Muscle of back (tissue), 11 donors: ENCODE measurements around the gene ZNF335. TPM values are rescaled to one million over a fixed set of nuclear protein-coding genes. Genes with fewer than 3 reads are reported as not detected.
A peak's percentile ranks its signal among the peaks of the same experiment; 100 is the strongest.
"Not testable (repeated sequence)": the region's sequence is repeated elsewhere in the genome, so short reads cannot be mapped to it uniquely, and the experiment has no call there.

Experiments used
- DNase-seq, 3 donors: peaks; one replicate each; pipeline versions ENCODE4 v3.0.0 to v3.0.0-alpha.2; 2013
- polyA plus RNA-seq, 10 donors: library from polyadenylated mRNA; unstranded; fragments of 120-200 nt; gene quantifications; one replicate each; pipeline ENCODE4 v1.2.1, GENCODE V29; 2013; ENCODE audit not compliant: insufficient read length in 10 of 10

ZNF335 gene
- polyA plus RNA-seq, 10 donors = 7.9 to 12.0 (median 9.4) TPM

DNA sequence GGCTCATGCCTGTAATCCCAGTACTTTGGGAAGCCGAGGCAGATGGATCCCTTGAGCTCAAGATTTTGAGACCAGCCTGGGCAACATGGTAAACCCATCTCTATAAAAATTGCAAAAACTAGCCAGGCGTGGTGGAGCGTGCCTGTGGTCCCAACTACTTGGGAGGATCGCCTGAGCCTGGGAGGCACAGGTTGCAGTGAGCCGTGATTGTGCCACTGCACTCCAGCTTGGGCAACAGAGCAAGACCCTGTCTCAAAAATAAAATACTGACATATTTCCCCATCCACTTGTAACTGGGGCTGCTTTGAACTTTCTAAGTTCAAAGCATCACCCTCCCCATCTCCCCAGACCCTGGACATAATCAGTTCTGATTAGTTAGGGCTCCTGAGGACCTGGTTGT is 29.5 kb upstream of the ZNF335 start:
- DNase-seq = no peak

DNA sequence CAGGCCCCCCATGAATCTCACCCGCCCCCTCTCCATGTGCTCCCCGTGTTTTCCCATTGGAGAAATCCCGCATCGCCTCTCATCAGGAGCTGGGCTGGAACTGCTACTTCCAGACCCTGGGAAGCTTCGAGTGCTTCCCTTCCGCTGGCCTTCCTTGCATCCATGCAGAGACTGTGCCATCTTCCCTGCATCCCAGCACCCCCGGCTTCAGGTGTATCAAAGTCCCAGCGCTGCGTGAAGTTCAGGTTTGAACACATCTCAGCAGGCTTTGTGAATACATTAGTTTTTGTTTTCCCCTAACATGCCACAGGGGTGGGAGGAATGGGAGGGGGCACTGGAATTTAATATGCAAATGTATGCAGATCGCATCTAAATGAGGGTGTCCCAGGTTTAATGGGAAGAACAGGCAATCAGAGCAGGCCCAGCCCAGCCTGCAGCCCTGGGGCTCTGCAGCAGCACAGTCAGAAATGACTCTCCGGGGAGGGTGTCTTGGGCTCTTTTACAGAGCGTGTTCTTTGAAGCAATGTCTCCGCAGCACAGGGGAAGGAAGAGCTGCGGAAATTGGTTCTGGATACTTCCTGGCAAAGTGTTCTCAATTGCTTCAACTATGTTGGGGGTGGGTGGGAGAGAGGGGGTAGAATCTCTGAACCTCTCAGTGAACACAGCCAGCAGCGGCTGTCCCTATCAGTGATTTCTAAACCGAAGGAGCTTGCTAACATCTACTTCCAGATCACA is 28.4 kb upstream of the ZNF335 start:
- no peak for DNase-seq

DNA sequence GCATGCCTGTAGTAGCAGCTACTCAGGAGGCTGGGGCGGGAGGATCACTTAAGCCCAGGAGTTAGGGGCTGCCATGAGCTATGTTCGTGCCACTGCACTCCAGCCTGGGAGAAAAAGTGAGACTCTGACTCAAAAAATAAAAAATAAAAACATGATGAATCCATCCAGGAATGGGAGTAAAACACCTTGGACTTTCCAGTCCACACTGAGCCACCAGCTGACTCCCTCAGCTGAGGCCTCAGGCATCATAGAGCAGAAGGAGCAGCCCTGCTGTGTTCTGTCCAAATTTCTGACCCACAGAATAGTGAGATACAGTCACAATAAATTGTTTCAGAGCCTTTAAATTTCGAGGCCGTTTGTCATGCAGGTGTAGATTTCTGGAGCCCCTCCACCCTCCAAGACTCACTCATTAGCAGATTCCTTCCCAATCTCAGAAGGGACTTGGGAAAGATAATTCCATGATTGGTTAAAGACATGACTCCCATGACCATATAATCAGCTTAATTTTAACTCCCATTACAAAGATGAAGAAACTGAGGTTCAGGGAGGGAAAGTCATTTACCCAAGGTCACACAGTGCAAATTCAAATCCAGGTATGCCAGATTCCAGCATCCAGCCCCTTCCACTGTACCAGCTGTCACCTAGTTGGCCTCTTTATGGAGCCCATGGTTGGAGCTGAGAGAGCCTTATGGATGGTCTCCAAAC is 27.7 kb upstream of the ZNF335 start:
- DNase-seq = no peak

DNA sequence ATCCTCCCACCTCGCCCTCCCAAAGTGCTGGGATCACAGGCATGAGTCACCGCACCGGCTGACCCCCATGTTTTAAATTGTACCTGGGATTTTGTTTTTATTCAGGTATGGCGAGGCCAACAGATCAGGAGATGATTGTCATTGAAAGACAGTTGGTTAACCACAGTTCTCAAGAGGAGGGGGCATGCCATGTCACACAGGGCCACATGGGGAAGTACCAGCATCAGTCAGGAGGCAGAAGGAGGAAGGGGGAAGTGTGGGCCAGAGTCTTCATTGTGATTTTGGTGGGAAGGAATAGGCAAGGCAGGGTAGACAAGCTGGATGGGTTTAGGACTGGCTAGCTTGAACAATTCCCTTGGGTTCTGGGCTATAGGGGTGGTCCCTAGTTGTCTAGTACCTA is 26.8 kb upstream of the ZNF335 start:
- no peak for DNase-seq

DNA sequence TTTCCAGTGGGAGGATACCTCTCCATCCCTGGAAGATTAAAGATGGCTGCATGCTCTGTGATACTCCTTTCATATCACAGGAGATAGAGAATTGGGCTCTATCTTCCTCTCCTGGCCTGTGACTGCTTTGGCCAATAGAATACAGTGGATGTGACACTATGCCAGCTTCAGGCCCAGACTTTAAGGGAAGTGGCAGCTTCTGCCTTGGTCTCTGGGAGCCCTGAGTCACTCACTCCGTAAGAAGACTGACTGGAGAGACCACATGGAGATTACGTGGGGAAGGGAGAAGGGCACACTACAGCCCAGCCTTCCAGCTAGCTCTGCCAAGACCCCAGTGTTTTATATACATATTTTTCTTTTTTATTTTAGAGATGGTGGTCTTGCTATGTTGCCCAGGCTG is 26.3 kb upstream of the ZNF335 start:
- no peak for DNase-seq

DNA sequence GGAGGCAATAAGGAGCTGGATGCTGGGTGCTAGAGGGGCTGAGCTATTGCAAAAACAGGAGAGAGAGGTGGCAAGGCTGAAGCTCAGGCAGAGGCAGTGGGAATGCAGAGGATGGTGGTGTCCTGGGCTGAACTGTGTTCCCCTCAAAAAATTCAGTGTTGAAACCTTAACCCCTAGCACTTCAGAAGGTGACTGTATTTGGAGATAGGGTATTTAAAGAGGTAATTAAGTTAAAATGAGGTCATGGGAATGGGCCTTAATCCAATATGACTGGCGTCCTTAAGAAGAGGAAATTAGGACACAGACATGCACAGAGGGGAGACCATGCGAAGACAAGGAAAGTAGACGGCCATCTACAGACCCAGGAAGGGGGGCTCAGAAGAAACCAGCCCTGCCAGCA is 25.2 kb upstream of the ZNF335 start:
- DNase-seq = no peak

DNA sequence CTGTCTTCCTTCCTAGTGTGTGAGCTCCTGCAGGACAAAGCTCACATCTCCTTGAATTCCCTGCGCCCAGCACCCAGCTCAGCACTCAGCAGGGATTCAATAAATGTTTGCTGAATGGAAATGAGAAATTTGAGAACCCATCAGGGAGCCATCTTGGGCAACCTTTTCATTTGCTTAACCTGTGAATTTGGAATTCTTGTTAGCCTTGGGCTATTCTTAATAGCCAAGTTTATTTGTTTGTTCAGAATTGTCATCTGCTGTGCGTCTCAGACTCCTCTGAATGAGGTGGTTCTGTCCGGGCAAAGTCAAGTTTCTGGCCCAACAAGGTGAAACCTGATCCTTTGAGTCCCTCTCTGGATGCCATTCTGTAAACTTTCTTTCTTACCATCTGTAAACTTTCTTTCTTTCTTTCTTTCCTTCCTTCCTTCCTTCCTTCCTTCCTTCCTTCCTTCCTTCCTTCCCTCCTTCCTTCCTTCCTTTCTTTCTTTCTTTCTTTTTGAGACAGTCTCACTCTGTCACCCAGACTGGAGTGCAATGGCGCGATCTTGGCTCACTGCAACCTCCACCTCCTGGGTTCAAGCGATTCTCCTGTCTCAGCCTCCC is 23.6 kb upstream of the ZNF335 start:
- not testable (repeated sequence) for DNase-seq

DNA sequence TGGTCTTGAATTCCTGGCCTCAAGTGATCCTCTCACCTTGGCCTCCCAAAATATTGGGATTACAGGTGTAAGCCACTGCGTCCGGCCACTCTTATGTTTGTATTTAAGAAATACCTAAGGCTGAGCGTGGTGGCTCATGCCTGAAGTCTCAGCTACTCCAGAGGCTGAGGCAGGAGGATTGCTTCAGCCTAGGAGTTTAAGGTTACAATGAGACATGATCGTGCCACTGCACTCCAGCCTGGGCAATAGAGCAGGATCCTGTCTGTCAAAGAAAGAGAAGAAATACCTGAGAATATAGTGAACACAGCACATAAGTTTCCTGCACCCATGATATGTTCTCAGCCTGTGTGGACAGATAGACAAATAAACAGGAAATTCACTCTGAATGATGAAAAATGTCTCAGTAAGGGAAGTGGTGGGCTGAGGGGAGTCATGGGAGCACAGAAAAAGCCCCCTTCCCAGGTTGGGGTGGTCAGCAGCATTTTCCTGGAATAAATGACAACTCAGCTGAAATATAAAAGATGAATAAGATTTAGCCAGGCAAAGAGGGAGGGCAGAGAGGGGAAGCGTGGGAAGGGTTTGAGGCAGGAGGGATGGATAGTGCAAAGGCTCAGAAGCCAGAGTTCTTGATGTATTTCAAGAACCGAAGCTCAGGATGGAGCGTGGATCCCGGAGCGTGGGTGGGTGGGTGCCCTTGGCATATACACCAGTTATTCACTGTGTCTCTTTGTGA is 22.9 kb upstream of the ZNF335 start:
- no peak for DNase-seq

DNA sequence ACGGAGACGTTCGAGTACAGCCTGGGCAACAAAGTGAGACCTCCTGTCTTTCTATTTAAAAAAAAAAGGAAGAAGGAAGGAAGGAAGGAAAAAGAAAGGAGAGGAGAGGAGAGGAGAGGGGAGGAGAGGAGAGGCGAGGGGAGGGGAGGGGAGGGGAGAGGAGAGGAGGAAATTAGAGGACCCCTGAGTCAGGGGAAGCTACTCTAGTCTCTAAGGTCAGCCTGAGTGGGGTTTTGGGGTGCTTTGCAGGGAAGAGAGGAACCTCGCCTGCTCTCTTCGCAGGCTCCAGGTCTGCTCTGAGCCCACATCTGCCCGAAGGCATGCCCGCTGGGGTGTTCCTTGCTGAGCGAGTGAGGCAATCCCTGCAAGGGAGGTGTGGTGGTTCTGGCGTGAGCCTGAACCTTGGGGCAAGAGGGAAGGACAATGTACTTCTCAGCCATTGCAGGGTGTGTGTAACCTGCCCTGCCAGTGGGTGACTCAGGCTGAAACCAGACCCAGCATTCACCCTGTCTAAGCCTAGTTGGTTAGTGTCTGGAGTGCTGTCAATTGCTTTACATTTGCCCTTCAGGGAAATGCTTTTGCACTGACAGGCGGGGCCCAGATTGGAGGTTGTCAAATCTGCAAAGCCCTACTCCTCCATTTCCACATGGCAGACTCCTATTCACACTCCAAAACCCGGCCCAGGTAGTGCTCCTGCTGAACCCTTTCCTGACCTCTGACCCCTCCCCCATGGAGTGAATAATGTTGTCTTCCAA is 21.4 kb upstream of the ZNF335 start:
- DNase-seq = no peak

DNA sequence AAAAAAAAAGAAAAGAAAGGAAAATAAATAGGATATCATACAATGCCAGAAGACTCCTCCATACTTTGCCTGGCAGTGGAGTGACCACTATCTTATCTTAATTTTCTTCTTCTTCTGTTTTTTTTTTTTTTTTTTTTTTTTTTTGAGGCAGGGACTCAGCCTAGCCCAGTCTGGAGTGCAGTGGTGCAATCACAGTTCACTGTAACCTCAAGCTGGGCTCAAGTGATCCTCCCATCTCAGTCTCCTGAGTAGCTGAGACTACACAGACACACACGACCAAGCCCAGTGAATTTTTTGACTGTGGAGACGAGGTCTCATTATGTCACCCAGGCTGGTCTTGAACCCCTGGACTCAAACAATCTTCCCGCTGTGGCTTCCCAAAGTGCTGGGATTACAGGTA is 19.6 kb upstream of the ZNF335 start:
- no peak for DNase-seq

DNA sequence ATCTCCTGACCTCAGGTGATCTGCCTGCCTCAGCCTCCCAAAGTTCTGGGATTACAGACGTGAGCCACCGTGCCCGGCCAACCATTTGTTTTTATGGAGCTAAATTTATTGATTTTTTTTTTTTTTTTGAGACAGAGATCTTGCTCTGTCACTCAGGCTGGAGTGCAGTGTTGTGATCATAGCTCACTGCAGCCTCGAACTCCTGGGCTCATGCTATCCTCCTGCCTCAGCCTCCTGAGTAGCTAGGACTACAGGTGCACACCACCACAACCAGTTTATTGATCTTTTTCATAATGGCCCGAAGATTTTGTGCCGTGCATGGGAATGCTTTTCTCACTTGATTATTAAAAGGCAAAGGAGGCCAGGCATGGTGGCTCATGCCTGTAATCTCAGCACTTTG is 16.8 kb upstream of the ZNF335 start:
- DNase-seq = not testable (repeated sequence)

DNA sequence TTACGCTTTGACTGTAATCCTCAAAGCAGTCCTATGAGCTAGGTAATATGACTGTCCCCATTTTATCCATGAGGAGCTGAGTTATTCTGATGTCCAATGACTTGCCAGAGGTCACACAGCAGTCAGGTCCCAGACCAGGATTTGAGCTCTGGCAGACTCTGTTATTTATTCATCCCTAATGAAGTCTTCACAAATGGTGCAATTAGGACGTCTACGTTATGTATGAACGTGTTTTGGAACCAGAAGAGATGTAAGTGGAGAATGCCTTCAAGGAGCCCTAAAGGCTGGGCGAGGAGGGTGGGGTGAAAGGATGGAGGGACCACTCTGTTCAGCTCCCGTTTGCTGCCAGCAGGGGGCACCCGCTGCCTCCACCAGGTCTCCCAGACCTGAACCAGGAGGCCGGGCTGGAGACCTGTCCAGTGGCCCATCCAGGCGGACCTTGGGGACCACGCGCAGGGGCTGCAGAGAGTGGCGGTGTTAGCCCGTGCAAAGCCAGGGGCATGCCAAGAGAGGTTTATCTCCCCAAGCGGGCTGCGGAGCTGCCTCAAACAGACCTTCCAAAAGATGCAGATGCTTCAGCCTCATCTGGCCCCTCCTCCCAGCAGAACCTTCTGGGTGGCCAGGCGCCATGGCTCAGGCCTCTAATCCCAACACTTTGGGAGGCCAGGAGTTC is 15.2 kb upstream of the ZNF335 start:
- peak in 2 of 3 donors; percentile 41 to 68 for DNase-seq

DNA sequence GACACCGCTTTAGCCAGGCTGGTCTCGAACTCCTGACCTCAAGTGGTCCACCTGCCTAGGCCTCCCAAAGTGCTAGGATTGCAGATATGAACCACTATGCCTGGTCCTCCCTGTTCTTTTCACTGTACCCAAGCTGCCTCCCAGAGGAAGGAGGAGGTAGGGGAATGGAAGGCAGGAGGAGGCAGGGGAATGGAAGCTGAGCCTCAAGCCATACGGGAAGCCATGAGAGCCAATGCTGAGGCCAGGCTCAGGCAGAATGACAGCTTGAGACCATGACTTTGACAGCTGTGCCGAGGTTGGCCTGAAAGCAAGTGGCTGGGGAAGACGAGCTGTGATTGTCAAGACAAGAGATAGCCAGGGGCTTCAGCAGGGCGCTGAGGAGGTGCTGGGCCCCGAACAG is 13.6 kb upstream of the ZNF335 start:
- DNase-seq = no peak

DNA sequence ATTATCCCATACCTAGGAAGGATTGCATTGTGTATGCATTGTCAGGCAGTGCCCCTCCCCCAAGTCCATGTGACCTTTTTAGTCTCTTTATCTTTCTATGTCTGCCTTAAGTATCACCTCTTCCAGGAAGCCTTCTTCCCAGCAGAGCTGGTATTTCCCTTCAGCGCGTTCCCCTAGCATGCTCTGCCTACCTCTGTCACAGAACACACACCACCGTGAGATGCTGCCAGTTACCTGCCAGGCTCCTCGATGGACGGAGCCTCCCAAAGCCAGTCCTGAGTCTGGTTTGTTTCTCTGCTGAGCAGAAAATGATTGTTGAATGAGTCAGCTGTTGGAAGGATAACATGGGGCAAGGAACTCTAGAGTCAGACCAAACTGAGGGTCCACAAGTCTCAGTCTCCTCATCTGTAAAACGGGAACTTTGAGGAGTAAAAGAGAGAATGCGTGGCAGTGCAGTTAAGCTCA is 11.3 kb upstream of the ZNF335 start:
- DNase-seq = no peak

DNA sequence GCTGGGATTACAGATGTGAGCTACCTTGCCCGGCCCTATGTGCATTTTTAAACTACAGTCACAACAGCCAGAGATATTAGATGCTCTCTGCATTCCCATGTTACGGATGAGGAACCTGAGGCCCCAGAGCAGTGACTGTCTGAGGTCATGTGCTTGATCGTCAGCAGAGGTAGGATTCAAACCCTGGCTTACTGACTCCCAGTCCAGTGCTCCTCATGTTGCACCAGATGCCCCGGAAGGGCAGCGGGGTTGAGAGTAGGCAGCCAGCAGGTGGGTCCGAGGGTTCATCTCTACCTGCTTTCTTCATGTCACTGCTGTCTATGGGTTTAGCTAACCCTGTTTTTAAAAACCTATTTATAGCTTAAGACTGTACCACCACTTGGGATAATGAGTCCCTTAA is 9.3 kb upstream of the ZNF335 start:
- no peak for DNase-seq

DNA sequence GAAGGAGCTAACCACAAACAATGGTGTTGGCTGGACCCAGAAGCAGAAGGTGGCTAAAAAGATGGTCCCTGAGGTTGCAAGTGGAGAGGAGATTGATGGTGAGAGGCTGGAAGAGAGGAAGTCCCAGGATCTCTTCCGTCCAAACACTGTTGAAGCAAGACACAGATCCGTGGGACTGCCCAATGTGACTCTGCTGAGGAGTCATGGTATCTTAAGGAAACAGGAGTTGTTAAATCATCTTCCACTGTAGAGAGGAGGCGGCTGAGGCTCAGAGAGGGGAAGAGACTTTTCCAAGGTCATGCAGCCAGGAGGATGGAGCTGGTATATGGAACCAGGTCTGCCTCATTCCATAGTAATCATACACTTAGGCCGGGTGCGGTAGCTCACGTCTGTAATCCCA is 4.1 kb upstream of the ZNF335 start:
- no peak for DNase-seq

DNA sequence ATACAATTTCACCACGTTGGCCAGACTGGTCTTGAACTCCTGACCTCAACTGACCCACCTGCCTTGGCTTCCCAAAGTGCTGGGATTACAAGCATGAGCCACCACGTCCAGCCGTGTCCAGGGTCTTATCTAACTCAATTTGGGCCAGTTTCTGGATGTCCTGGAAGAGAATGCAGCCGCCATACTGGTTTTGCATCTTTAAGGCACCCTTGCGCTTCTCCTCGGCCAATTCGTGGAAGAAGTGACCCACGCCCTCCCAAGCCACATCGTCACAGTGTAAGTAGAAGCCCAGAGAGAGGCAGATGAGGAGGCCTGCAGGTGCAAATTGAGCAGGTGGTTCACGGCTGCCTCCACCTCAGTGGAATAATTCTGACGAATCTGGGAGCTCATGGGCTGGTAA is 3.7 kb upstream of the ZNF335 start:
- DNase-seq = no peak

DNA sequence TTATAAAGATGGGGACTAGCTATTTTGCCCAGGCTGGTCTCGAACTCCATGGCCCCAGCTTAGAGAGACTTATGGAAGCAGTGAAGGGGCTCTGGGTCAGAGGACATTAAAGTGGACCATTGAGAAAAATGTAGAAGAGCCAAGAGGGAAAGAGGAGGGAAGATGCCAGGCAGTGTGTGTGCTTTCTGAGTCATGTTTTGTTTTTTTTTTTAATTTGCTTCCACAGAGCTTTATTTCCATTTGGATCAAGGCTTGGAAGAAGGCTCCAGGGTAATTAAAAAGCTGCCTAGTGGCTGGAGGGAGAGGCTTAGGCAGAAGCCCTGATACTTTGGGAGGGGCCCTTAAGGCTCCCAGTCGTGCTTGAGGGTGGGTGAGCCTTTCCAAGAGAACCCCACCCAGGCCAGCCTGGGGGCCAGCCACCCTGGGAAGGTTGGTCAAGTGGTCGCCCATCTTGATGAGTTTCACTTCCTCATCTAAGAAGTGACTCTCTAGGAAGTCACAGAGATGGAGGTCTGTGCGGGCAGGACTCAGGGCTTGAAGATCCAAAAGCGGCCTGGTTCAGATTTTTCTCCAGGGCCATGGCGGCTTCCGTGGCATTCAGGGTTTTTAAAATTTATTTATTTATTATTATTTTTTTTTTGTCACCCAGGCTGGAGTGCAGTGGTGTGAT is 3.0 kb upstream of the ZNF335 start:
- DNase-seq = no peak

DNA sequence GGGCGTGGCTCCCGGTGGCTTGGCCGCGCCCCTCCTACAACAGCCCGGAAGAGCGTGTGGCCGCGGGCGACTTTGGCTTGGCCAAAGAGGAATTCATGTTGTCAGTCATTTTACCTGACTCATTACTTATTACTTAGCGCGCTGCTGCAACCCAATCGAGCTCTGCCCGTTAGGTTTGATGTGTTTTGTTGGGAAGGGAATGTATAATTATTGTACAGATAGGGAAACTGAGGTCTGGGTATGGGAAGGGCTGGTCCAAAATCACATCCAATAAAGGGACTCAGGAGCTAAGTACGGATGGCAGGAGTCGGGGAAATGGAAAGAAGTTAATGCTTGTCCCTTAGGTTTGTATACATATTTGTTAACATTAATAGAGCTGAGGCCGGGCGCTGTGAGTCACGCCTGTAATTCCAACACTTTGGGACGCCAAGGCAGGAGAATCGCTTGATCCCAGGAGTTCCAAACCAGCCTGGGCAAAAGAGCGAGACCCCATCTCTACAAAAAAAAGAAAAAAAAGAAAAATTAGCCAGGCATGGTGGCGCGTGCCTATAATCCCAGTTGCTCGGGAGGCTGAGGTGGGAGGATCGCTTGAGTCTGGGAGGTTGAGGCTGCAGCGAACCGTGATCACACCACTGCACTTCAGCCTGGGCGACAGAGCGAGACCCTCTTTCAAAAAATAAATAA is 639 bp upstream of the ZNF335 start:
- DNase-seq = no peak

DNA sequence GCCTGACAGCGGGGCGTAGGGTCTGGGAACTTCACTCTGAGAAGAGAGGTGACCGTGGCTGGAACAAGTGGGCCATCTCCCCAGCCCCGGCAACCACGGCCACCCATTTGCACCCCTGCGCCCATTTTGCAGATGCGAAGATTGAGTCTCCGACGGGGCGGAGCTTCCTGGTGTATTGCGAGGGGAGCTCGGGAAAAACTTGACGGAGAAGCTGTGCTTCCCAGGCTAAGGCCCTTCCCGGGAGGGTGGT is 653 bp downstream of the ZNF335 start:
- no peak for DNase-seq
